OCI-LY3 (cell line): ENCODE measurements around the gene CHRD.
A peak's percentile ranks its signal among the peaks of the same experiment; 100 is the strongest.

Source experiments
- H2AFZ ChIP-seq: fragments of 200-600, 300-600 bp; shearing (Covaris generic); 2 replicates; pipeline ENCODE4 v1.6.0; 2014; ENCODE audit warnings: antibody characterized with exemption, low read depth, low read length
- H3K27ac ChIP-seq: fragments of 200-600, 300-600 bp; sonication (generic); 2 replicates; pipeline ENCODE4 v1.5.1; 2014; ENCODE audit warnings: mild to moderate bottlenecking, low read length, moderate library complexity, mixed read lengths
- H3K27me3 ChIP-seq: fragments of 200-600, 300-600 bp; sonication (generic); 2 replicates; pipeline ENCODE4 v1.6.1; 2014; ENCODE audit warnings: low read depth, low read length, mixed read lengths
- H3K36me3 ChIP-seq: fragments of 200-600, 300-600 bp; sonication (generic); replicated peaks from 2 replicates; pipeline ENCODE3; 2014; ENCODE audit warnings: low read depth, low read length, mixed read lengths
- H3K4me1 ChIP-seq: fragments of 300-600, 200-600 bp; sonication (generic); 2 replicates; pipeline ENCODE4 v1.6.1; 2014; ENCODE audit warnings: low read length, mixed read lengths
- H3K4me2 ChIP-seq: fragments of 200-600, 300-600 bp; sonication (generic); 2 replicates; pipeline ENCODE4 v1.6.1; 2014; ENCODE audit warnings: low read length, mixed read lengths
- H3K4me3 ChIP-seq: fragments of 300-600, 200-600 bp; sonication (generic); 2 replicates; pipeline ENCODE4 v1.5.1; 2014; ENCODE audit warnings: antibody characterized with exemption, mild to moderate bottlenecking, low read length, moderate library complexity
- H3K79me2 ChIP-seq: fragments of 300-600, 200-600 bp; shearing (Covaris generic); 2 replicates; pipeline ENCODE4 v1.6.1; 2014; ENCODE audit warnings: mild to moderate bottlenecking, low read length, mixed read lengths
- H3K9ac ChIP-seq: fragments of 300-600, 200-600 bp; shearing (Covaris generic); 2 replicates; pipeline ENCODE4 v1.6.0; 2014; ENCODE audit warnings: mild to moderate bottlenecking, low read length, moderate library complexity
- H3K9me3 ChIP-seq: fragments of 200-600, 300-600 bp; shearing (Covaris generic); 2 replicates; pipeline ENCODE4 v1.6.1; 2014; ENCODE audit warnings: low read length, mixed read lengths; ENCODE audit not compliant: insufficient read depth
- H4K20me1 ChIP-seq: fragments of 200-600, 300-600 bp; sonication (generic); 2 replicates; pipeline ENCODE4 v1.6.1; 2016; ENCODE audit warnings: low read length, mixed read lengths; ENCODE audit not compliant: insufficient read depth
- EZH2phosphoT487 ChIP-seq: fragments of 200-600 bp; shearing (Covaris generic); IDR thresholded peaks from 2 replicates; pipeline ENCODE4 v1.6.1; 2018; ENCODE audit warnings: antibody characterized with exemption, mixed run types, low read depth
- TF ChIP-seq, protein P1 (sequence below): fragments of 200-600, 300-600 bp; sonication (generic); IDR thresholded peaks from 2 replicates; pipeline ENCODE4 v1.5.1; 2014; ENCODE audit warnings: antibody characterized with exemption, low read length, low read depth

Gene CHRD

GRCh38 chr3:184409946-184410500 is 30.2 kb downstream of the CHRD start:
- no peaks in the 10 kb centered on the region for H3K36me3 ChIP-seq
- H3K79me2 ChIP-seq: no peaks in the 10 kb centered on the region
- H2AFZ ChIP-seq: no peak overlapping the region
- no peaks in the 10 kb centered on the region for H3K27me3 ChIP-seq
- no peak overlapping the region for H3K27ac ChIP-seq
- TF ChIP-seq EZH2phosphoT487: no peak
- TF ChIP-seq, protein P1, sequence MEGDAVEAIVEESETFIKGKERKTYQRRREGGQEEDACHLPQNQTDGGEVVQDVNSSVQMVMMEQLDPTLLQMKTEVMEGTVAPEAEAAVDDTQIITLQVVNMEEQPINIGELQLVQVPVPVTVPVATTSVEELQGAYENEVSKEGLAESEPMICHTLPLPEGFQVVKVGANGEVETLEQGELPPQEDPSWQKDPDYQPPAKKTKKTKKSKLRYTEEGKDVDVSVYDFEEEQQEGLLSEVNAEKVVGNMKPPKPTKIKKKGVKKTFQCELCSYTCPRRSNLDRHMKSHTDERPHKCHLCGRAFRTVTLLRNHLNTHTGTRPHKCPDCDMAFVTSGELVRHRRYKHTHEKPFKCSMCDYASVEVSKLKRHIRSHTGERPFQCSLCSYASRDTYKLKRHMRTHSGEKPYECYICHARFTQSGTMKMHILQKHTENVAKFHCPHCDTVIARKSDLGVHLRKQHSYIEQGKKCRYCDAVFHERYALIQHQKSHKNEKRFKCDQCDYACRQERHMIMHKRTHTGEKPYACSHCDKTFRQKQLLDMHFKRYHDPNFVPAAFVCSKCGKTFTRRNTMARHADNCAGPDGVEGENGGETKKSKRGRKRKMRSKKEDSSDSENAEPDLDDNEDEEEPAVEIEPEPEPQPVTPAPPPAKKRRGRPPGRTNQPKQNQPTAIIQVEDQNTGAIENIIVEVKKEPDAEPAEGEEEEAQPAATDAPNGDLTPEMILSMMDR: no peak
- no peaks in the 10 kb centered on the region for H3K9me3 ChIP-seq
- H3K4me1 ChIP-seq: peaks cover 5% of the 10 kb centered on the region; the same call in 1 of the 2 replicates
- H3K9ac ChIP-seq: no peak overlapping the region
- no peak overlapping the region for H3K4me3 ChIP-seq
- H3K4me2 ChIP-seq: no peak overlapping the region
- H4K20me1 ChIP-seq: no peaks in the 10 kb centered on the region

- Histone ChIP-seq H3K9ac (no peak overlapping the region), H3K79me2 (no peaks in the 10 kb centered on the region), H3K4me1 (peaks cover 6% of the 10 kb centered on the region; the same call in 1 of the 2 replicates), H3K36me3 (no peaks in the 10 kb centered on the region), H3K4me2 (no peak overlapping the region), H4K20me1 (no peaks in the 10 kb centered on the region), H3K9me3 (no peaks in the 10 kb centered on the region), H3K27me3 (no peaks in the 10 kb centered on the region), H3K27ac (no peak overlapping the region), H3K4me3 (no peak overlapping the region), H2AFZ (no peak overlapping the region)
- no peak for TF ChIP-seq EZH2phosphoT487
- TF ChIP-seq, protein P1: no peak
Observed at GRCh38 chr3:184414418-184415202, 34.8 kb downstream of the CHRD start.

DNA sequence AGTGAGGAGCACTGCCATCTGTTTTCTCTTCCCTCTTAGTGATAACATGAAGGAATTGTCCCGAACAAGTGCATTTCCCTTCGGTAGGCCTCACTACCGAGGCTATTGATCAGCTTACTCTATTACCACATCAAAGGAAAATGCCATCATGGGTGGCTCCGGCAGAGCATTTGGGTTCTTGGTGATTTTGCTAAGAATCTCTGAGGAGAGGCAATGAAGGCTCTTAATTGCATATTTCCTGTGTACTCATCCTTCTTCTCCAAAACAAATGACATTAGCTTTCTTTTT is 35.3 kb downstream of the CHRD start:
- no peak overlapping the region for H3K27ac ChIP-seq
- H3K27me3 ChIP-seq: no peaks in the 10 kb centered on the region
- no peaks in the 10 kb centered on the region for H3K9me3 ChIP-seq
- no peak overlapping the region for H3K4me2 ChIP-seq
- no peak overlapping the region for H3K4me3 ChIP-seq
- H2AFZ ChIP-seq: no peak overlapping the region
- H3K36me3 ChIP-seq: no peaks in the 10 kb centered on the region
- H3K79me2 ChIP-seq: no peaks in the 10 kb centered on the region
- no peaks in the 10 kb centered on the region for H4K20me1 ChIP-seq
- H3K4me1 ChIP-seq: peaks cover 6% of the 10 kb centered on the region; the same call in 1 of the 2 replicates
- TF ChIP-seq, protein P1: no peak
- TF ChIP-seq EZH2phosphoT487: no peak
- no peak overlapping the region for H3K9ac ChIP-seq

GRCh38 chr3:184417619-184418327 is 37.9 kb downstream of the CHRD start:
- Histone ChIP-seq H3K4me1 (peaks cover 6% of the 10 kb centered on the region; the same call in 1 of the 2 replicates), H3K36me3 (no peaks in the 10 kb centered on the region), H3K9ac (no peak overlapping the region), H3K4me2 (peak overlapping the region; percentile 47), H3K27me3 (peaks cover 6% of the 10 kb centered on the region), H4K20me1 (no peaks in the 10 kb centered on the region), H3K27ac (no peak overlapping the region), H3K9me3 (peaks cover 3% of the 10 kb centered on the region; the same call in 1 of the 2 replicates), H3K4me3 (no peak overlapping the region), H3K79me2 (no peaks in the 10 kb centered on the region), H2AFZ (peak overlapping the region; percentile 74; the same call in 1 of the 2 replicates)
- TF ChIP-seq, protein P1: peak; percentile 83
- no peak for TF ChIP-seq EZH2phosphoT487
